GM21526 (cell line): ENCODE results near the gene KCNIP1.

Source experiments
- ATAC-seq: cut with Tn5 transposase; IDR thresholded peaks from one replicate; pipeline ENCODE4 v1.9.1; 2021; ENCODE audit warnings: moderate library complexity; ENCODE audit not compliant: unreplicated experiment, low FRiP score

KCNIP1 gene

GRCh38 chr5:170622933-170623332, 119.1 kb downstream of the KCNIP1 start:
- ATAC-seq = no peak

GRCh38 chr5:170623576-170624181, 119.9 kb downstream of the KCNIP1 start:
- no peak for ATAC-seq

GRCh38 chr5:170625221-170626165, 121.7 kb downstream of the KCNIP1 start:
- ATAC-seq = no peak

GRCh38 chr5:170626507-170627150, 122.8 kb downstream of the KCNIP1 start:
- no peak for ATAC-seq

DNA sequence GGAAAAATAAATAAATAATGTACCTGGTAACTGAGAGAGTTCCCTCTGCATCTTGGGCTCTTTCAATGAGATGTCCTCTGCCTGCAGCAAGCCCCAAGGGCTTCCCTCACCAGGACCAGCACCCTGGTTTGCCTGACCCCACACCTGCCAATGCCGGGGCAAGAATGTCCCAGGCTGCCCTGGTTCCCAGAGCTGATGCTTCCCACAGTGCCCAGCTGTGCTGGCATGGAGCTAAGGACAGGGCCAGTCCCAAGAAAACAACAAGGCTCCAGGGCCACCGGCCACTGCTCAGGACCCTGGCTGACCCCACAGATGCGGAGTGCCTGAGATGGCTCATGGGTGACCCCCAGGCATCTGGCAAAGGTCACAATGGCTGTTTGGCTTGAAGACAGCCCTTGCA, 123.5 kb downstream of the KCNIP1 start:
- ATAC-seq = no peak

DNA sequence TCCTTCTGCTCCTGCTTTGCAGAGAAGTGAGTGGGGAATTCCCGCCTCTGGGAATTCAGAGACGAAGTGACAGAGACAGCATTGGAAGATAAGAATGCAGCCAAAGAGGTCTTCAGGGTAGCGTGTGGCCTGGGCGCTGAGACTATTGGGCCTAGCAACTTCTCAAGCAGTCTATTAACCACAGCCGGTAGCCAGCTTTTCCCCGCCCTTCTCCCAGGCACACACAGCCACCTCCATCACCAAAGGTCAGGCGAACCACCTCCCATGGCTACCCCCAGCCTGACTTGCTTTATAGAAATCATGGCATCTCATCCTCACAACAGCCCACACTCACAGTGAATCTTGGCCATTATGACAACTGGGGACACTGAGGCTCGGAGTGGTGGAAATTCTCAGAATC, 124.2 kb downstream of the KCNIP1 start:
- no peak for ATAC-seq

- ATAC-seq = no peak
Measured at GRCh38 chr5:170628691-170629565, 125.1 kb downstream of the KCNIP1 start.

DNA sequence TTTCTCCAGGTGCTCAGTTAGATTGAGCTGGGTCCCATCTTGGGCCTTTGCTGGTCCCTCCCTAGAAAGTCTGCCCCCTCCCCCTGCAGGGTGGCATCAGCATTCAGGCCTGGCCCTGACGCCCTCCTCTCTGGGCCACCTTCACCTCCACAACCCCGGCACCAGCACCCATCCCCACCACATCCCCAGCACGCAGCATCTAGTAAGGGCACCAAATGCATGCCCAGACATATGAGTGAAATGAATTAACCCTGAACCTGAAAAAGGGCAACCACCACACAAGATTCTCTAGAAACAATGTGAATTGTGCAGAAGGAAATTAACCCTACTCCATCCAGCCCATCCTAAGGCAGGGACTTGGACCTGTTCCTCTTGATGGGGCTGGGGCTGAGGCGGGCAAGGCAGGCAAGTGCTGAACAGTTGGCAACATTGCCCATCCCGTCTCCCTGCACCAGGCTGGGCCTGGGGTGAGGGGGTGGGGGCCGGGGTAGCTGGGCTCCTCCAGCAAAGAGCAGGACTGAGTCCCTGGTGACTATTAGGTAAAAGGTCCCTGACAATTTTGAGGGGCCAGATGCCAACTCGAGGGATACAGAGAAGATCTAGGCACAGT, 125.9 kb downstream of the KCNIP1 start:
- no peak for ATAC-seq

- ATAC-seq = no peak
Measured at GRCh38 chr5:170630226-170630625, 126.4 kb downstream of the KCNIP1 start.

- no peak for ATAC-seq
Measured at GRCh38 chr5:170630711-170631141, 126.9 kb downstream of the KCNIP1 start.

GRCh38 chr5:170631466-170632195, 127.8 kb downstream of the KCNIP1 start:
- ATAC-seq = no peak

- ATAC-seq = no peak
Measured at GRCh38 chr5:170632266-170632984, 128.6 kb downstream of the KCNIP1 start.

- ATAC-seq = no peak
Measured at GRCh38 chr5:170632985-170633234, 129.1 kb downstream of the KCNIP1 start.

GRCh38 chr5:170633235-170634081, 129.6 kb downstream of the KCNIP1 start:
- ATAC-seq = no peak

DNA sequence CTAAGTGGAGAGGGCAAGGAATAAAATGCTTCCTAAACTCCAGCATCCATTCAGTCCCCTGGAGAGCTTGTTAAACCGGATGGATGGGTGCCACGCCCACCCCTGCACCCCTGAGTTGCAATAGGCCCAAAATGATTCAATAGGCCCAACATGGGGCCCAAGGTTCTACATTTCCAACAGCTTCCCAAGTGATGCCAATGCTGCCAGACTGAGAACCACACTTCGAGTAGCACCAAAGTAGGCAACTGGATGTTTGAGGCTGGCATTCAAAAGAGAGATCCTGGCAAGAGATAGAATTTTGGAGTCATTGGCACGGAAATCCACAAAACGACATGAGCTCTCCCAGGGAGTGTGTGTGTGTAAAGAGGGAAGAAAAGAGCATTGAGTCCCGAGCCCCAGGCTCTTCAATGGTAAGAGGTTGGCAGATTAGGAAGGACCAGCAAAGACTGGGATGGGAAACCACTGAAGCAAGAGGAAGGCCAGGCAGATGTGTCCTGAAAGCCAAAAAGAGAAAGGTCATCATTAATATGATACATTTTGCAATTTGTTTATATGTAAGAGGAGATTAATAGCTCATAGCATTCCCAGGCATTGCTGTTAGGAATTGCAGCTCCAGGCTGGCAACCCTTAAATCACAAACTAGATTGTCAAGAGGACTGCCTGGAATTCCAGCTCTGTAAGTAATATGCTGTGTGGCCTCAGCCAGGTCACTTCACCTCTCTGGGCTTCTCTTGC, 130.6 kb downstream of the KCNIP1 start:
- ATAC-seq = no peak

DNA sequence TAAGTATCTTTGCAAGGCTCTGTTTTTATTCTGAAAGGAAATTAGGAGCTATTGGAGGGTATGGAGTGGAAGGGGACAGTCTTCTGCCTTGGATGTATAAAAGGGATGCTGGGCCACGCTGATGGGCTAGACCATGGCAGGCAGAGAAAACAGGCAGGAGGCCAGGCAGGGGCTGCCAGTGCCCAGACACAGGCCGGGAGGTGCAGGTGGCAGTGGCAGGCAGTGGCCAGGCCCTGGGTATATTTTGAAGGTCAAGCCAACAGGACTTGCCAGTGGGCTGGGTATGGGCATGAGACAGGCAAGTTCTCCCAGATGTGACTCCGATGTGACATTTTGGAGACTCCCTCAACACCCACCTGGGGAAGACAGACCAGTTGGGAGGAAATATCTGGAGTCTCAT, 131.9 kb downstream of the KCNIP1 start:
- no peak for ATAC-seq

DNA sequence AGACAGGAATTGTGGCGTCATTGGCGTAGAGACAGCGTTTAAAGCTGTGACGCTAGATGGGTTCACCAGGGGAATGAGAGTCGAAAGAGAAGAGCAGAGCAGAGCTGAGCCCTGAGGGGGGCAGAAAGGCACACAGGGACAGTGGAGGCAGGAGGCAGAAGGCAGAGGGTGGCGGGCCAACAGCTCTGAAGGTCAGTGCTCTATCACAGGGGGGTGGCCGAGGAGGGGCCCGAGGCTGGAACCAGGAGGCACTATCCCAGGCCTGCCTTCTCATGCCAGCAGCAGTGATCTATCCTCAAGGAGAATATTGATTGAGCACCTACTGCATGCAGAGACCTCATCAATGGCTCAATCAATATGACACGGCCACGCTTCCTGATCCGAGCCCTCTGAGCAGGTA, 132.4 kb downstream of the KCNIP1 start:
- ATAC-seq = no peak
